HEK293 (cell line): ENCODE data around the gene EIF5A.

Source experiments
- CTCF ChIA-PET: fragments of 350-600 bp; formaldehyde crosslinking; extraction: SDS; loops from one replicate; lab custom pipeline; 2021; ENCODE audit warnings: antibody characterized with exemption; lab: Yijun Ruan, JAX
- POLR2A ChIA-PET: fragments of 300-600 bp; formaldehyde crosslinking; extraction: SDS; loops from one replicate; lab custom pipeline; 2020; ENCODE audit warnings: antibody characterized with exemption, inconsistent platforms; lab: Yijun Ruan, JAX
- H3K27ac ChIP-seq: fragments of 200-500 bp; sonication (Bioruptor generic); 2 replicates; pipeline ENCODE4 v1.5.1; 2014; ENCODE audit warnings: low read depth, low read length, control low read depth, inconsistent platforms; ENCODE audit errors: extremely low read depth
- H3K36me3 ChIP-seq, 2 experiments: fragments of 200-500 bp in 1 of 2; sonication (Bioruptor generic) in 1 of 2; 1 replicate in 1 of 2; 2 replicates in 1 of 2; pipeline ENCODE4 v1.5.1; 2014 to 2017; ENCODE audit warnings: inconsistent platforms in 2 of 2, low read length in 2 of 2; ENCODE audit not compliant: control insufficient read depth in 2 of 2, insufficient read depth in 1 of 2
- H3K4me1 ChIP-seq: fragments of 200-500 bp; sonication (Bioruptor generic); 2 replicates; pipeline ENCODE4 v1.5.1; 2014; ENCODE audit warnings: mild to moderate bottlenecking, low read length, inconsistent platforms; ENCODE audit not compliant: control insufficient read depth, insufficient read depth
- H3K4me3 ChIP-seq: 2 replicates; pipeline ENCODE4 v1.5.1; 2011; ENCODE audit warnings: low read depth, mild to moderate bottlenecking, control low read depth, low read length, moderate library complexity
- H3K9me3 ChIP-seq: fragments of 200-500 bp; sonication (Bioruptor generic); 2 replicates; pipeline ENCODE4 v1.5.1; 2014; ENCODE audit warnings: low read depth, low read length, inconsistent platforms; ENCODE audit not compliant: control insufficient read depth, insufficient read depth
- GLIS1 ChIP-seq: fragments of 450-650 bp; formaldehyde crosslinking; IDR thresholded peaks from 2 replicates; pipeline ENCODE4 v1.5.1; 2016; ENCODE audit warnings: missing biosample characterization, missing genetic modification characterization
- GLIS2 ChIP-seq: fragments of 450-650 bp; formaldehyde crosslinking; IDR thresholded peaks from 2 replicates; pipeline ENCODE4 v1.5.1; 2016; ENCODE audit warnings: missing biosample characterization, missing genetic modification characterization
- HOXD13 ChIP-seq: sonication (generic); formaldehyde crosslinking; IDR thresholded peaks from 2 replicates; pipeline ENCODE4 v1.8.0; 2022; ENCODE audit warnings: missing genetic modification reagents, borderline replicate concordance
- KLF9 ChIP-seq: fragments of 450-650 bp; formaldehyde crosslinking; IDR thresholded peaks from 2 replicates; pipeline ENCODE4 v1.5.1; 2016; ENCODE audit warnings: missing biosample characterization, missing genetic modification characterization, low read depth
- MZF1 ChIP-seq: fragments of 450-650 bp; formaldehyde crosslinking; IDR thresholded peaks from 2 replicates; pipeline ENCODE4 v1.5.1; 2017; ENCODE audit warnings: missing biosample characterization, missing genetic modification characterization, borderline replicate concordance
- REPIN1 ChIP-seq: fragments of 450-650 bp; formaldehyde crosslinking; IDR thresholded peaks from 2 replicates; pipeline ENCODE4 v1.5.1; 2017; ENCODE audit warnings: missing biosample characterization, missing genetic modification characterization, low read depth
- TRIM28 ChIP-seq: IDR thresholded peaks from 2 replicates; pipeline ENCODE4 v1.6.1; 2011; ENCODE audit warnings: low read length, control low read depth, borderline replicate concordance
- ZBTB17 ChIP-seq: fragments of 450-650 bp; formaldehyde crosslinking; IDR thresholded peaks from 2 replicates; pipeline ENCODE4 v1.5.1; 2016; ENCODE audit warnings: missing biosample characterization, missing genetic modification characterization
- ZBTB20 ChIP-seq: fragments of 450-650 bp; formaldehyde crosslinking; IDR thresholded peaks from 2 replicates; pipeline ENCODE4 v1.5.1; 2016; ENCODE audit warnings: missing biosample characterization, missing genetic modification characterization
- ZBTB49 ChIP-seq: fragments of 450-650 bp; formaldehyde crosslinking; IDR thresholded peaks from 2 replicates; pipeline ENCODE4 v1.5.1; 2016; ENCODE audit warnings: missing biosample characterization, missing genetic modification characterization, low read depth
- ZFP37 ChIP-seq: fragments of 450-650 bp; formaldehyde crosslinking; IDR thresholded peaks from 2 replicates; pipeline ENCODE4 v1.5.1; 2016; ENCODE audit warnings: missing biosample characterization, missing genetic modification characterization
- ZIC2 ChIP-seq: fragments of 450-650 bp; formaldehyde crosslinking; IDR thresholded peaks from 2 replicates; pipeline ENCODE4 v1.5.1; 2016; ENCODE audit warnings: missing biosample characterization, missing genetic modification characterization
- ZNF140 ChIP-seq: fragments of 450-650 bp; formaldehyde crosslinking; IDR thresholded peaks from 2 replicates; pipeline ENCODE4 v1.5.1; 2016; ENCODE audit warnings: missing biosample characterization, missing genetic modification characterization
- ZNF19 ChIP-seq: fragments of 450-650 bp; formaldehyde crosslinking; IDR thresholded peaks from 2 replicates; pipeline ENCODE4; 2016; ENCODE audit warnings: missing biosample characterization, missing genetic modification characterization, low read depth
- ZNF2 ChIP-seq: fragments of 450-650 bp; formaldehyde crosslinking; IDR thresholded peaks from 2 replicates; pipeline ENCODE4 v1.5.1; 2016; ENCODE audit warnings: missing biosample characterization, missing genetic modification characterization
- ZNF202 ChIP-seq: fragments of 450-650 bp; formaldehyde crosslinking; IDR thresholded peaks from 2 replicates; pipeline ENCODE4 v1.5.1; 2016; ENCODE audit warnings: missing biosample characterization, missing genetic modification characterization, borderline replicate concordance
- ZNF211 ChIP-seq: fragments of 450-650 bp; formaldehyde crosslinking; IDR thresholded peaks from 2 replicates; pipeline ENCODE4 v1.5.1; 2016; ENCODE audit warnings: low read depth, missing biosample characterization, missing genetic modification characterization
- ZNF280C ChIP-seq: fragments of 450-650 bp; formaldehyde crosslinking; IDR thresholded peaks from 2 replicates; pipeline ENCODE4 v1.5.1; 2016; ENCODE audit warnings: missing biosample characterization, missing genetic modification characterization
- ZNF292 ChIP-seq: fragments of 450-650 bp; formaldehyde crosslinking; IDR thresholded peaks from 2 replicates; pipeline ENCODE4 v1.5.1; 2016; ENCODE audit warnings: low read depth, missing biosample characterization, missing genetic modification characterization, borderline replicate concordance
- ZNF341 ChIP-seq: fragments of 450-650 bp; formaldehyde crosslinking; IDR thresholded peaks from 2 replicates; pipeline ENCODE4; 2016; ENCODE audit warnings: low read depth, missing biosample characterization, missing genetic modification characterization
- ZNF521 ChIP-seq: fragments of 450-650 bp; formaldehyde crosslinking; IDR thresholded peaks from 2 replicates; pipeline ENCODE4 v1.5.1; 2017; ENCODE audit warnings: missing biosample characterization, mild to moderate bottlenecking, missing genetic modification characterization
- ZNF600 ChIP-seq: fragments of 450-650 bp; formaldehyde crosslinking; IDR thresholded peaks from 2 replicates; pipeline ENCODE4 v1.5.1; 2016; ENCODE audit warnings: missing biosample characterization, missing genetic modification characterization
- ZNF777 ChIP-seq: fragments of 450-650 bp; formaldehyde crosslinking; IDR thresholded peaks from 2 replicates; pipeline ENCODE4 v1.5.1; 2017; ENCODE audit warnings: missing biosample characterization, missing genetic modification characterization, borderline replicate concordance
- TF ChIP-seq, protein P1 (sequence below): fragments of 450-650 bp; formaldehyde crosslinking; IDR thresholded peaks from 2 replicates; pipeline ENCODE4 v1.5.1; 2016; ENCODE audit warnings: missing biosample characterization, missing genetic modification characterization, borderline replicate concordance
- TF ChIP-seq, protein P2 (sequence below): fragments of 450-650 bp; formaldehyde crosslinking; IDR thresholded peaks from 2 replicates; pipeline ENCODE4 v1.5.1; 2016; ENCODE audit warnings: missing biosample characterization, missing genetic modification characterization
- TF ChIP-seq, protein P3 (sequence below): fragments of 450-650 bp; formaldehyde crosslinking; IDR thresholded peaks from 2 replicates; pipeline ENCODE4 v1.5.1; 2016; ENCODE audit warnings: missing biosample characterization, missing genetic modification characterization

EIF5A gene

GRCh38 chr17:7308625-7309433 is 1.4 kb downstream of the EIF5A start (continued):
- TF ChIP-seq ZBTB20 (tag by site-specific recombination) (no peak), TRIM28 (peak; percentile 63; the same call in 1 of the 2 replicates), ZNF19 (tag by site-specific recombination) (no peak), ZNF202 (no peak), GLIS1 (tag by site-specific recombination) (peak; percentile 26; the same call in 1 of the 2 replicates), ZNF140 (tag by site-specific recombination) (no peak), ZNF777 (no peak), ZNF521 (tag by site-specific recombination) (no peak), GLIS2 (tag by site-specific recombination) (no peak), ZNF600 (tag by site-specific recombination) (no peak), ZIC2 (tag by site-specific recombination) (no peak), ZBTB17 (tag by site-specific recombination) (peak; percentile 91), MZF1 (no peak; the same call in 1 of the 2 replicates), REPIN1 (tag by site-specific recombination) (no peak), KLF9 (tag by site-specific recombination) (peak; percentile 59; the same call in 1 of the 2 replicates), ZNF341 (tag by site-specific recombination) (peak; percentile 79)
- TF ChIP-seq, protein P1, sequence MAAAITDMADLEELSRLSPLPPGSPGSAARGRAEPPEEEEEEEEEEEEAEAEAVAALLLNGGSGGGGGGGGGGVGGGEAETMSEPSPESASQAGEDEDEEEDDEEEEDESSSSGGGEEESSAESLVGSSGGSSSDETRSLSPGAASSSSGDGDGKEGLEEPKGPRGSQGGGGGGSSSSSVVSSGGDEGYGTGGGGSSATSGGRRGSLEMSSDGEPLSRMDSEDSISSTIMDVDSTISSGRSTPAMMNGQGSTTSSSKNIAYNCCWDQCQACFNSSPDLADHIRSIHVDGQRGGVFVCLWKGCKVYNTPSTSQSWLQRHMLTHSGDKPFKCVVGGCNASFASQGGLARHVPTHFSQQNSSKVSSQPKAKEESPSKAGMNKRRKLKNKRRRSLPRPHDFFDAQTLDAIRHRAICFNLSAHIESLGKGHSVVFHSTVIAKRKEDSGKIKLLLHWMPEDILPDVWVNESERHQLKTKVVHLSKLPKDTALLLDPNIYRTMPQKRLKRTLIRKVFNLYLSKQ (tag by site-specific recombination) = no peak
- TF ChIP-seq, protein P2, sequence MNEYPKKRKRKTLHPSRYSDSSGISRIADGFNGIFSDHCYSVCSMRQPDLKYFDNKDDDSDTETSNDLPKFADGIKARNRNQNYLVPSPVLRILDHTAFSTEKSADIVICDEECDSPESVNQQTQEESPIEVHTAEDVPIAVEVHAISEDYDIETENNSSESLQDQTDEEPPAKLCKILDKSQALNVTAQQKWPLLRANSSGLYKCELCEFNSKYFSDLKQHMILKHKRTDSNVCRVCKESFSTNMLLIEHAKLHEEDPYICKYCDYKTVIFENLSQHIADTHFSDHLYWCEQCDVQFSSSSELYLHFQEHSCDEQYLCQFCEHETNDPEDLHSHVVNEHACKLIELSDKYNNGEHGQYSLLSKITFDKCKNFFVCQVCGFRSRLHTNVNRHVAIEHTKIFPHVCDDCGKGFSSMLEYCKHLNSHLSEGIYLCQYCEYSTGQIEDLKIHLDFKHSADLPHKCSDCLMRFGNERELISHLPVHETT (tag by site-specific recombination) = no peak

DNA sequence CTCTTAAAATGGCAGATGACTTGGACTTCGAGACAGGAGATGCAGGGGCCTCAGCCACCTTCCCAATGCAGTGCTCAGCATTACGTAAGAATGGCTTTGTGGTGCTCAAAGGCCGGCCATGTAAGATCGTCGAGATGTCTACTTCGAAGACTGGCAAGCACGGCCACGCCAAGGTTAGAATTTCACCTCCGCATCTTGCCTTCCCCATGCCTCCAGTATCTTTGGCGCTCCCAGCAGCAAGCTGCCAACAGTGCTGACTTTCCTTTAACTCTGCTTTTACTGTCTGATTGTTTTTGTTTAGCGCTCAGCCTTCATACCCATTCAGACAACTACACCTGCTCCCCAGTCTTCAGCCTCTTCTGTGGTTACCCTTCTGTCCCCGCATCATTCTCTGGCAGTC is 2.2 kb downstream of the EIF5A start:
- POLR2A ChIA-PET = interaction anchor here (0.6 to 3.9 kb wide), 9 partner anchors 8 to 379 kb away, joined by 3 to 36 read pairs (median 4); partner anchors contain the start of genes NEURL4 and TMEM256
- Histone ChIP-seq H3K4me3 (no peak overlapping the region; the same call in 1 of the 2 replicates), H3K27ac (peak overlapping the region; percentile 99)
- TF ChIP-seq ZNF280C = no peak
- no peak for TF ChIP-seq ZNF211 (tag by site-specific recombination)
- TF ChIP-seq ZBTB17 (tag by site-specific recombination) = no peak
- TF ChIP-seq ZNF2 (tag by site-specific recombination) = no peak
- no peak for TF ChIP-seq ZFP37 (tag by site-specific recombination)
- TF ChIP-seq HOXD13 (CRISPR knock-in tag) = no peak
- TF ChIP-seq, protein P3, sequence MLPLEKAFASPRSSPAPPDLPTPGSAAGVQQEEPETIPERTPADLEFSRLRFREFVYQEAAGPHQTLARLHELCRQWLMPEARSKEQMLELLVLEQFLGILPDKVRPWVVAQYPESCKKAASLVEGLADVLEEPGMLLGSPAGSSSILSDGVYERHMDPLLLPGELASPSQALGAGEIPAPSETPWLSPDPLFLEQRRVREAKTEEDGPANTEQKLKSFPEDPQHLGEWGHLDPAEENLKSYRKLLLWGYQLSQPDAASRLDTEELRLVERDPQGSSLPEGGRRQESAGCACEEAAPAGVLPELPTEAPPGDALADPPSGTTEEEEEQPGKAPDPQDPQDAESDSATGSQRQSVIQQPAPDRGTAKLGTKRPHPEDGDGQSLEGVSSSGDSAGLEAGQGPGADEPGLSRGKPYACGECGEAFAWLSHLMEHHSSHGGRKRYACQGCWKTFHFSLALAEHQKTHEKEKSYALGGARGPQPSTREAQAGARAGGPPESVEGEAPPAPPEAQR (tag by site-specific recombination) = no peak
- no peak for TF ChIP-seq ZBTB49 (tag by site-specific recombination)
- TF ChIP-seq ZNF292 (tag by site-specific recombination) = no peak
- TF ChIP-seq, all 188 proteins: peak for 0
- Histone ChIP-seq H3K9me3 (no peaks in the 10 kb centered on the region), H3K36me3 (peaks cover 35 to 52% of the 10 kb centered on the region in 2 experiments), H3K4me1 (peaks cover 19% of the 10 kb centered on the region)
- CTCF ChIA-PET = interaction anchor here (0.6 to 1.7 kb wide), 4 partner anchors 13 to 250 kb away, joined by 3 to 6 read pairs (median 4); no protein-coding TSS in a partner anchor
